Epithelial cell of proximal tubule (primary cell): Measurements from ENCODE around the gene DCAF4L1. TPM values are rescaled to one million over a fixed set of nuclear protein-coding genes. Genes with fewer than 3 reads are reported as not detected.

ENCODE experiments used
- DNase-seq: peaks from one replicate; pipeline ENCODE4 v3.0.0-alpha.2; 2011; ENCODE audit warnings: low read depth
- H3K4me3 ChIP-seq: 2 replicates; pipeline ENCODE4 v1.5.1; 2011; ENCODE audit warnings: low read depth, mild to moderate bottlenecking, low read length
- CTCF ChIP-seq: conservative IDR thresholded peaks from 2 replicates; pipeline ENCODE4 v1.5.1; 2012; ENCODE audit warnings: low read depth, mild to moderate bottlenecking, low read length
- total RNA-seq: library from RNA; depleted of rRNA; stranded (reverse); fragments of >200 nt; gene quantifications from 2 replicates; pipeline ENCODE4 v1.2.3, GENCODE V29; 2015

The DCAF4L1 gene
- total RNA-seq, 1 donor from 2014 or later = not detected

GRCh38 chr4:41939016-41939626, 42.4 kb upstream of the DCAF4L1 start:
- DNase-seq = peak; percentile 37
- no peak overlapping the region for H3K4me3 ChIP-seq
- TF ChIP-seq CTCF = no peak

GRCh38 chr4:41940834-41941233, 40.7 kb upstream of the DCAF4L1 start:
- no peak for TF ChIP-seq CTCF
- no peak overlapping the region for H3K4me3 ChIP-seq
- DNase-seq = no peak

- no peak for TF ChIP-seq CTCF
- no peak overlapping the region for H3K4me3 ChIP-seq
- no peak for DNase-seq
Observed at GRCh38 chr4:41943506-41943905, 38.0 kb upstream of the DCAF4L1 start.

GRCh38 chr4:41944089-41944488, 37.5 kb upstream of the DCAF4L1 start:
- no peak overlapping the region for H3K4me3 ChIP-seq
- DNase-seq = no peak
- TF ChIP-seq CTCF = no peak

- TF ChIP-seq CTCF = no peak
- no peak overlapping the region for H3K4me3 ChIP-seq
- no peak for DNase-seq
Observed at GRCh38 chr4:41949531-41949930, 32.0 kb upstream of the DCAF4L1 start.

- no peak overlapping the region for H3K4me3 ChIP-seq
- peak; percentile 64 for TF ChIP-seq CTCF
- no peak for DNase-seq
Observed at GRCh38 chr4:41957634-41958033, 23.9 kb upstream of the DCAF4L1 start.

- TF ChIP-seq CTCF = peak; percentile 45
- no peak for DNase-seq
- no peak overlapping the region for H3K4me3 ChIP-seq
Observed at GRCh38 chr4:41963105-41963504, 18.5 kb upstream of the DCAF4L1 start.
